GM12891 (cell line): Measurements from ENCODE around the gene KDM1B.

Experiments
- PAX5 ChIP-seq: IDR thresholded peaks from 2 replicates; pipeline ENCODE4 v1.6.1; 2011; ENCODE audit warnings: low read length, moderate library complexity, mild to moderate bottlenecking; ENCODE audit not compliant: insufficient read depth, severe bottlenecking
- POLR2A ChIP-seq: IDR thresholded peaks from 2 replicates; pipeline ENCODE4 v1.6.1; 2011; ENCODE audit warnings: low read depth, low read length, control low read depth
- POLR2AphosphoS5 ChIP-seq: IDR thresholded peaks from 2 replicates; pipeline ENCODE4 v1.6.1; 2011; ENCODE audit warnings: low read depth, low read length, control low read depth
- SPI1 ChIP-seq: IDR thresholded peaks from 2 replicates; pipeline ENCODE4 v1.6.1; 2011; ENCODE audit warnings: low read depth, low read length, control low read depth
- TAF1 ChIP-seq: IDR thresholded peaks from 2 replicates; pipeline ENCODE4 v1.6.1; 2011; ENCODE audit warnings: low read depth, low read length, control low read depth

DNA sequence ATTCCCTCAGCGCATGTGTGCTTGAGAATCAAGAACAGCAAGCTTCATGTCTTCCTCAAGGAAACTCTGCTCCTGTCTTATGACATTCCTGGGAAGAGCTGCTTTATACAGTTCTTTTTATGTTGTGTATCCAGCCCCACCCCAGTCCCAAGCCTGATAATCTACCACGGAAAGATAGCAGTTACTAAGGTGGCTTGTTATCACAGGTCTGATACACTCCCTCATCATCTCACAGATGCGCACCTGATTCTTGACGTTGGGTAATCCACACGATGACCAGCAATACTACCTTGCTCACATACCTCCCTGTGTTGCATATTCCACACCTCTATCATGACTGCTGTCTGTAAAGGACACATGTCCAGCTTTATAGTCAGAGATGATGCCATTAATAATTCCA is 36.0 kb upstream of the KDM1B start:
- no peak for TF ChIP-seq POLR2A
- TF ChIP-seq TAF1 = no peak
- TF ChIP-seq POLR2AphosphoS5 = no peak
- TF ChIP-seq SPI1 = no peak
- no peak for TF ChIP-seq PAX5
